ENCODE data around the gene LYPD1. TPM values are rescaled to one million over a fixed set of nuclear protein-coding genes. Genes with fewer than 3 reads are reported as not detected.
A peak's percentile ranks its signal among the peaks of the same experiment; 100 is the strongest.

Gene LYPD1
- total and polyA plus RNA-seq, 2 of the 4 experiments (the other 2 are of a cell fraction), result 66.1 to 87.6 TPM

DNA sequence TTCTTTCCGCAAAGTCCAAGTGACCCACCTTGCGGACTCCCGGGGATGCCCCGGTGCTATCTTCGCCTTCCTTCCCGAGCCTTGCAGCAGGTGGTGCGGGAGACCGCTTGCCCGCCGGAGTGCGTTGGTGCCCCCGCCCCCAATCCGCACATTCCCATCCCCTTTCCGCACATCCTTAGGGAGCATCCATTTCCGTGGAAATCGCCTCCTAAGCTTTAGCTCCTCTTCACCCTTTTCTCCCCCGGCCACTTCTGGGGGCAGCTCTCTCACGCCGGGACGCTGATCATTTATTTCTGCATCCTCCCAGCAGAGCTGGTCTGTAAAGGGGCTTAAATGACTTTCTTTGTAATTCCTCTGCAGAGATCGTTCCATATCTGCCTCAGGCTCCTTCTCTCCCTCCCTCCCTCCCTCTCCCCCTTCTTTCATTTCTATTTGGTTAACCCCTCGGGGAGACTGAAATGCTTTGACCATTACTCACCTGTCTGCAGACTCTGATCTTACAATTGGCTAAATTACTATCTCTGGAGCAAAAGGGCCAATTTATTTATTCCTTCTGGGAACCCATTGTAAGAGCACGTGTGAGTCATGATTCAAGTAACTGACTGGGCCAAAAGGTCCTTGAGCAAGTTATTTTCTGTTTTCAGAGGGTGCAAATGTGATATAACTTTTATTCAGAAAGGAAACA is 1.3 kb upstream of the LYPD1 start:
- in situ Hi-C loops (cut with MboI; ENCODE audit: low sequenced_read_pairs), result loop anchor here (25.0 kb wide), 2 partner anchors 891 to 1166 kb away; partner anchors contain the start of gene NCKAP5
- no peaks in the 10 kb centered on the region; the same call in 1 of the 2 replicates for H3K36me3 ChIP-seq (ENCODE audit: control insufficient read depth, insufficient read depth, low read length)
- ATAC-seq (ENCODE audit: low read depth), result peak; percentile 25
- ChIA-PET POLR2A (ENCODE audit: unreplicated experiment) (no interaction called here), CTCF (no interaction called here)
- BruUV-seq (replicated peaks), result no TSS peak
- H3K4ac ChIP-seq (ENCODE audit: low read depth, low read length), result peak overlapping the region; percentile 87
- peak; percentile 97 for DNase-seq
- H3K27ac ChIP-seq (ENCODE audit: insufficient read depth, low read length), result peak overlapping the region; percentile 56
- peaks cover 3% of the 10 kb centered on the region for H4K20me1 ChIP-seq (ENCODE audit: insufficient read depth, low read length)
- H3K9me3 ChIP-seq (ENCODE audit: control insufficient read depth, insufficient read depth, low read length), result no peaks in the 10 kb centered on the region
- peak overlapping the region; percentile 33 for H2AK5ac ChIP-seq (ENCODE audit: low read depth, low read length)
- H3K79me1 ChIP-seq (ENCODE audit: low read depth in 1 of 2, low read length in 2 of 2), result peaks cover 12 to 33% of the 10 kb centered on the region in 2 experiments
- peak overlapping the region; percentile 82 for H3K23ac ChIP-seq (ENCODE audit: low read depth, low read length)
- H3K18ac ChIP-seq (ENCODE audit: low read depth, low read length), result peak overlapping the region; percentile 19; the same call in 1 of the 2 replicates
- peak overlapping the region; percentile 91 for H3K4me2 ChIP-seq (ENCODE audit: low read depth, low read length)
- H3K9ac ChIP-seq (ENCODE audit: low read depth, low read length), result peak overlapping the region; percentile 48; the same call in 1 of the 2 replicates
- H2AFZ ChIP-seq (replicated peaks; ENCODE audit: low read length, poor library complexity), result peak overlapping the region; percentile 85
- H4K8ac ChIP-seq (ENCODE audit: low read depth in 2 of 2, low read length in 2 of 2), result peak overlapping the region; percentile 46 to 54; a peak in 2 of 4 replicates
- TF ChIP-seq FOS (IDR thresholded peaks at IDR 0.05; ENCODE audit: low read depth, low read length) (peak; percentile 78), POLR2A (IDR thresholded peaks at IDR 0.05; ENCODE audit: low read depth, low read length) (no peak), MAZ (IDR thresholded peaks at IDR 0.05; ENCODE audit: borderline replicate concordance, low read depth, low read length) (no peak), CHD1 (IDR thresholded peaks at IDR 0.05; ENCODE audit: low read depth, low read length) (no peak), RCOR1 (IDR thresholded peaks at IDR 0.05; ENCODE audit: insufficient replicate concordance, low read length) (no peak), SMC3 (IDR thresholded peaks at IDR 0.05; ENCODE audit: low read depth, low read length) (no peak), RAD21 (IDR thresholded peaks at IDR 0.05; ENCODE audit: low read length) (peak; percentile 5; the same call in 1 of the 2 replicates), BHLHE40 (IDR thresholded peaks at IDR 0.05; ENCODE audit: low read depth, low read length) (peak; percentile 87), NFE2L2 (IDR thresholded peaks at IDR 0.05; ENCODE audit: low read depth, low read length) (no peak), MAFK (IDR thresholded peaks at IDR 0.05; ENCODE audit: low read depth, low read length) (no peak), CEBPB (IDR thresholded peaks at IDR 0.05; ENCODE audit: low read depth, low read length) (no peak), RFX5 (IDR thresholded peaks at IDR 0.05; ENCODE audit: low read depth, low read length) (no peak)
- TF ChIP-seq, protein P1, sequence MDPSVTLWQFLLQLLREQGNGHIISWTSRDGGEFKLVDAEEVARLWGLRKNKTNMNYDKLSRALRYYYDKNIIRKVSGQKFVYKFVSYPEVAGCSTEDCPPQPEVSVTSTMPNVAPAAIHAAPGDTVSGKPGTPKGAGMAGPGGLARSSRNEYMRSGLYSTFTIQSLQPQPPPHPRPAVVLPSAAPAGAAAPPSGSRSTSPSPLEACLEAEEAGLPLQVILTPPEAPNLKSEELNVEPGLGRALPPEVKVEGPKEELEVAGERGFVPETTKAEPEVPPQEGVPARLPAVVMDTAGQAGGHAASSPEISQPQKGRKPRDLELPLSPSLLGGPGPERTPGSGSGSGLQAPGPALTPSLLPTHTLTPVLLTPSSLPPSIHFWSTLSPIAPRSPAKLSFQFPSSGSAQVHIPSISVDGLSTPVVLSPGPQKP (IDR thresholded peaks at IDR 0.05; ENCODE audit: borderline replicate concordance, low read depth, low read length), result no peak
- TF ChIP-seq, protein P2, sequence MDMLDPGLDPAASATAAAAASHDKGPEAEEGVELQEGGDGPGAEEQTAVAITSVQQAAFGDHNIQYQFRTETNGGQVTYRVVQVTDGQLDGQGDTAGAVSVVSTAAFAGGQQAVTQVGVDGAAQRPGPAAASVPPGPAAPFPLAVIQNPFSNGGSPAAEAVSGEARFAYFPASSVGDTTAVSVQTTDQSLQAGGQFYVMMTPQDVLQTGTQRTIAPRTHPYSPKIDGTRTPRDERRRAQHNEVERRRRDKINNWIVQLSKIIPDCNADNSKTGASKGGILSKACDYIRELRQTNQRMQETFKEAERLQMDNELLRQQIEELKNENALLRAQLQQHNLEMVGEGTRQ (IDR thresholded peaks at IDR 0.05; ENCODE audit: low read depth, low read length), result 0 out of 2 replicates have a peak, but pooled peaks have one; percentile 21
- peak overlapping the region; percentile 69 for H3K4me3 ChIP-seq (ENCODE audit: insufficient read depth, low read depth, low read length)
- no peaks in the 10 kb centered on the region for H3K27me3 ChIP-seq (ENCODE audit: control insufficient read depth, insufficient read depth, low read length)
- H2AK9ac ChIP-seq (replicated peaks; ENCODE audit: low read depth, low read length, poor library complexity), result peak overlapping the region; percentile 79
- peak overlapping the region; percentile 14 for H2BK20ac ChIP-seq (ENCODE audit: low read depth, low read length)
- H3K9me1 ChIP-seq (ENCODE audit: insufficient read depth, low read length), result peaks cover 7% of the 10 kb centered on the region
- peaks cover 9% of the 10 kb centered on the region for H3K4me1 ChIP-seq (ENCODE audit: control insufficient read depth, insufficient read depth, low read length)
- H3K14ac ChIP-seq (replicated peaks; ENCODE audit: low read depth, low read length), result peak overlapping the region; percentile 41
- WGBS, 2 experiments (ENCODE audit: extremely low coverage in 2 of 2, insufficient read length in 1 of 2), result 8% methylated on average over 7 of the region's 23 CpGs; no CpG with 5 or more reads in 1 of the 2 experiments
- dilution Hi-C loops (cut with HindIII; ENCODE audit: low sequenced_read_pairs, unreplicated experiment), result no loop called here
- H2BK120ac ChIP-seq (ENCODE audit: low read depth, low read length), result peak overlapping the region; percentile 77
- intact Hi-C loops (cut with micrococcal nuclease), result loop anchor here (5.0 to 10.0 kb wide), 2 partner anchors 124 to 1174 kb away; no protein-coding TSS in a partner anchor
- H2BK5ac ChIP-seq (ENCODE audit: low read depth, low read length, poor library complexity, severe bottlenecking), result peak overlapping the region; percentile 50
- H4K5ac ChIP-seq (ENCODE audit: low read depth, low read length), result peak overlapping the region; percentile 5; the same call in 1 of the 2 replicates
- H4K91ac ChIP-seq (ENCODE audit: insufficient read depth, low read depth, low read length), result peak overlapping the region; percentile 81
- peak overlapping the region; percentile 0; the same call in 2 of the 3 replicates for H2BK15ac ChIP-seq (ENCODE audit: low read depth, low read length)
- H3K56ac ChIP-seq (ENCODE audit: extremely low read depth, insufficient read depth, low read length), result peak overlapping the region; percentile 95; the same call in 1 of the 2 replicates

All from IMR-90 (cell line).